H1 (cell line): ENCODE results near the gene BICRAL. TPM values are rescaled to one million over a fixed set of nuclear protein-coding genes. Genes with fewer than 3 reads are reported as not detected.
A peak's percentile ranks its signal among the peaks of the same experiment; 100 is the strongest.

ENCODE experiments used
- CBX5 ChIP-seq: fragments of 300-800, 300-1000 bp; sonication (generic); IDR thresholded peaks from 2 replicates; pipeline ENCODE4 v1.7.1; 2016; ENCODE audit warnings: antibody characterized with exemption, low read length, low read depth
- CEBPB ChIP-seq: IDR thresholded peaks from 2 replicates; pipeline ENCODE4 v1.6.1; 2012; ENCODE audit warnings: low read depth, low read length
- CHD1 ChIP-seq: IDR thresholded peaks from 2 replicates; pipeline ENCODE4 v1.6.1; 2012; ENCODE audit warnings: low read depth, low read length, improper control_type of control experiment
- EP300 ChIP-seq, 2 experiments: IDR thresholded peaks; 1 replicate in 1 of 2; 2 replicates in 1 of 2; pipeline ENCODE4 v1.6.1; 2011 to 2012; ENCODE audit warnings: low read depth in 2 of 2, low read length in 2 of 2, mild to moderate bottlenecking in 2 of 2, borderline replicate concordance in 1 of 2, inconsistent platforms in 1 of 2, moderate library complexity in 1 of 2
- FOSL1 ChIP-seq: IDR thresholded peaks from 2 replicates; pipeline ENCODE4 v1.6.1; 2011; ENCODE audit warnings: mild to moderate bottlenecking, low read depth, low read length, moderate library complexity; ENCODE audit not compliant: insufficient read depth
- GTF2F1 ChIP-seq: IDR thresholded peaks from 2 replicates; pipeline ENCODE4 v1.6.1; 2012; ENCODE audit warnings: low read depth, low read length, improper control_type of control experiment, borderline replicate concordance
- JUN ChIP-seq: IDR thresholded peaks from 2 replicates; pipeline ENCODE4 v1.6.1; 2011; ENCODE audit warnings: low read depth, mild to moderate bottlenecking, improper control_type of control experiment, low read length
- KDM1A ChIP-seq: fragments of 200-600, 300-600 bp; sonication (generic); IDR thresholded peaks from 2 replicates; pipeline ENCODE4 v1.7.1; 2016; ENCODE audit warnings: mild to moderate bottlenecking, low read length, borderline replicate concordance
- PHF8 ChIP-seq: fragments of 200-600 bp; sonication (generic); conservative IDR thresholded peaks from 2 replicates; pipeline ENCODE4 v1.7.1; 2012; ENCODE audit warnings: low read depth, mild to moderate bottlenecking, inconsistent platforms, low read length, moderate library complexity
- POLR2AphosphoS5 ChIP-seq: IDR thresholded peaks from 2 replicates; pipeline ENCODE4 v1.6.1; 2011; ENCODE audit warnings: low read depth, low read length
- POU5F1 ChIP-seq: IDR thresholded peaks from 2 replicates; pipeline ENCODE4 v1.6.1; 2011; ENCODE audit warnings: low read depth, mild to moderate bottlenecking, low read length, moderate library complexity
- RBBP5 ChIP-seq: IDR thresholded peaks from 2 replicates; pipeline ENCODE4 v1.7.1; 2012; ENCODE audit warnings: low read depth, mild to moderate bottlenecking, inconsistent platforms, low read length, moderate library complexity, borderline replicate concordance
- RFX5 ChIP-seq: IDR thresholded peaks from 2 replicates; pipeline ENCODE4 v1.6.1; 2011; ENCODE audit warnings: low read depth, low read length, improper control_type of control experiment, borderline replicate concordance
- RNF2 ChIP-seq: fragments of 200-900, 300-1000 bp; sonication (generic); IDR thresholded peaks from 2 replicates; pipeline ENCODE4 v1.7.1; 2016; ENCODE audit warnings: borderline replicate concordance, low read depth, mild to moderate bottlenecking, antibody characterized with exemption, low read length; ENCODE audit not compliant: poor library complexity, severe bottlenecking; ENCODE audit errors: missing control alignments
- TCF12 ChIP-seq: IDR thresholded peaks from 2 replicates; pipeline ENCODE4 v1.6.1; 2011; ENCODE audit warnings: low read depth, mild to moderate bottlenecking, low read length
- TEAD4 ChIP-seq: IDR thresholded peaks from 2 replicates; pipeline ENCODE4 v1.6.1; 2012; ENCODE audit warnings: low read depth, low read length, inconsistent platforms, mixed read lengths
- polyA plus RNA-seq, 7 experiments: library from polyadenylated mRNA; depleted of rRNA in 3 of 7; stranded (reverse) in 5 of 7; unstranded in 2 of 7; fragments of >200 nt in 5 of 7; fragments of 200-250 nt in 2 of 7; gene quantifications; 1 replicate in 5 of 7; 2 replicates in 1 of 7; 4 replicates in 1 of 7; pipeline versions ENCODE4 v1.2.1 to v1.2.3, GENCODE V29; 2011 to 2013; ENCODE audit warnings: missing spikeins in 2 of 7, mixed read lengths in 2 of 7
- total RNA-seq: library from RNA; stranded (reverse); fragmentation: NEBNext Ultra II Directional; extraction: Animal tissue kit (Norgen Biotek cat#: 25700); gene quantifications from 2 replicates; pipeline ENCODE4 v1.2.1, GENCODE V29; 2021
- TF ChIP-seq, protein P1 (sequence below), 3 experiments: IDR thresholded peaks; 1 replicate in 2 of 3; 2 replicates in 1 of 3; pipeline versions ENCODE4 v1.5.1 to v1.6.1; 2011; ENCODE audit warnings: low read length in 3 of 3, mild to moderate bottlenecking in 3 of 3, inconsistent platforms in 2 of 3, low read depth in 1 of 3, moderate library complexity in 1 of 3; ENCODE audit not compliant: insufficient read depth in 1 of 3; ENCODE audit errors: control extremely low read depth in 1 of 3
- TF ChIP-seq, protein P2 (sequence below): IDR thresholded peaks from 2 replicates; pipeline ENCODE4 v1.6.1; 2012; ENCODE audit warnings: low read length, inconsistent platforms

Gene BICRAL
- total and polyA plus RNA-seq, 2 of the 8 experiments (the other 6 are each of a cell fraction or from before 2014, with no cell fraction given), result 9.4 to 12.2 TPM

GRCh38 chr6:42890311-42891198 is 108.7 kb downstream of the BICRAL start (continued):
- no peak for TF ChIP-seq POU5F1
- TF ChIP-seq CEBPB, result no peak
- TF ChIP-seq RNF2, result no peak
- no peak for TF ChIP-seq RFX5
- TF ChIP-seq PHF8, result peak; percentile 98
- TF ChIP-seq JUN, result no peak
- TF ChIP-seq TCF12, result no peak
- peak in 1 of 2 experiments; percentile 99; a peak in 2 of 3 replicates for TF ChIP-seq EP300 (IDR thresholded peaks at IDR 0.05; ENCODE audit: borderline replicate concordance in 1 of 2, low read depth in 2 of 2, low read length in 2 of 2)
- no peak for TF ChIP-seq GTF2F1
- no peak; the same call in 1 of the 2 replicates for TF ChIP-seq KDM1A
- peak; percentile 3; the same call in 1 of the 2 replicates for TF ChIP-seq TEAD4
- no peak for TF ChIP-seq FOSL1
- TF ChIP-seq CBX5, result no peak
- TF ChIP-seq POLR2AphosphoS5, result peak; percentile 97
- peak; percentile 94 for TF ChIP-seq CHD1
- TF ChIP-seq, protein P1, sequence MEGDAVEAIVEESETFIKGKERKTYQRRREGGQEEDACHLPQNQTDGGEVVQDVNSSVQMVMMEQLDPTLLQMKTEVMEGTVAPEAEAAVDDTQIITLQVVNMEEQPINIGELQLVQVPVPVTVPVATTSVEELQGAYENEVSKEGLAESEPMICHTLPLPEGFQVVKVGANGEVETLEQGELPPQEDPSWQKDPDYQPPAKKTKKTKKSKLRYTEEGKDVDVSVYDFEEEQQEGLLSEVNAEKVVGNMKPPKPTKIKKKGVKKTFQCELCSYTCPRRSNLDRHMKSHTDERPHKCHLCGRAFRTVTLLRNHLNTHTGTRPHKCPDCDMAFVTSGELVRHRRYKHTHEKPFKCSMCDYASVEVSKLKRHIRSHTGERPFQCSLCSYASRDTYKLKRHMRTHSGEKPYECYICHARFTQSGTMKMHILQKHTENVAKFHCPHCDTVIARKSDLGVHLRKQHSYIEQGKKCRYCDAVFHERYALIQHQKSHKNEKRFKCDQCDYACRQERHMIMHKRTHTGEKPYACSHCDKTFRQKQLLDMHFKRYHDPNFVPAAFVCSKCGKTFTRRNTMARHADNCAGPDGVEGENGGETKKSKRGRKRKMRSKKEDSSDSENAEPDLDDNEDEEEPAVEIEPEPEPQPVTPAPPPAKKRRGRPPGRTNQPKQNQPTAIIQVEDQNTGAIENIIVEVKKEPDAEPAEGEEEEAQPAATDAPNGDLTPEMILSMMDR (IDR thresholded peaks at IDR 0.05; ENCODE audit: control extremely low read depth in 1 of 3, insufficient read depth in 1 of 3, low read depth in 1 of 3, low read length in 3 of 3), result no peak
- TF ChIP-seq RBBP5, result peak; percentile 83; the same call in 1 of the 2 replicates
- TF ChIP-seq, protein P2, sequence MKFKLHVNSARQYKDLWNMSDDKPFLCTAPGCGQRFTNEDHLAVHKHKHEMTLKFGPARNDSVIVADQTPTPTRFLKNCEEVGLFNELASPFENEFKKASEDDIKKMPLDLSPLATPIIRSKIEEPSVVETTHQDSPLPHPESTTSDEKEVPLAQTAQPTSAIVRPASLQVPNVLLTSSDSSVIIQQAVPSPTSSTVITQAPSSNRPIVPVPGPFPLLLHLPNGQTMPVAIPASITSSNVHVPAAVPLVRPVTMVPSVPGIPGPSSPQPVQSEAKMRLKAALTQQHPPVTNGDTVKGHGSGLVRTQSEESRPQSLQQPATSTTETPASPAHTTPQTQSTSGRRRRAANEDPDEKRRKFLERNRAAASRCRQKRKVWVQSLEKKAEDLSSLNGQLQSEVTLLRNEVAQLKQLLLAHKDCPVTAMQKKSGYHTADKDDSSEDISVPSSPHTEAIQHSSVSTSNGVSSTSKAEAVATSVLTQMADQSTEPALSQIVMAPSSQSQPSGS, result peak; percentile 32
